GM12875 (cell line): ENCODE data around the gene TFDP2.

Source experiments
- H3K4me3 ChIP-seq: one replicate; pipeline ENCODE4 v1.5.1; 2011; ENCODE audit warnings: low read depth, low read length, control low read depth
- TF ChIP-seq, protein P1 (sequence below): IDR thresholded peaks from 2 replicates; pipeline ENCODE4 v1.5.1; 2011; ENCODE audit warnings: low read depth, mild to moderate bottlenecking, control low read depth, inconsistent platforms, low read length, moderate library complexity, borderline replicate concordance; ENCODE audit not compliant: insufficient read depth

TFDP2 gene

GRCh38 chr3:141940194-141940776, 209.1 kb downstream of the TFDP2 start:
- H3K4me3 ChIP-seq: no peak overlapping the region
- TF ChIP-seq, protein P1, sequence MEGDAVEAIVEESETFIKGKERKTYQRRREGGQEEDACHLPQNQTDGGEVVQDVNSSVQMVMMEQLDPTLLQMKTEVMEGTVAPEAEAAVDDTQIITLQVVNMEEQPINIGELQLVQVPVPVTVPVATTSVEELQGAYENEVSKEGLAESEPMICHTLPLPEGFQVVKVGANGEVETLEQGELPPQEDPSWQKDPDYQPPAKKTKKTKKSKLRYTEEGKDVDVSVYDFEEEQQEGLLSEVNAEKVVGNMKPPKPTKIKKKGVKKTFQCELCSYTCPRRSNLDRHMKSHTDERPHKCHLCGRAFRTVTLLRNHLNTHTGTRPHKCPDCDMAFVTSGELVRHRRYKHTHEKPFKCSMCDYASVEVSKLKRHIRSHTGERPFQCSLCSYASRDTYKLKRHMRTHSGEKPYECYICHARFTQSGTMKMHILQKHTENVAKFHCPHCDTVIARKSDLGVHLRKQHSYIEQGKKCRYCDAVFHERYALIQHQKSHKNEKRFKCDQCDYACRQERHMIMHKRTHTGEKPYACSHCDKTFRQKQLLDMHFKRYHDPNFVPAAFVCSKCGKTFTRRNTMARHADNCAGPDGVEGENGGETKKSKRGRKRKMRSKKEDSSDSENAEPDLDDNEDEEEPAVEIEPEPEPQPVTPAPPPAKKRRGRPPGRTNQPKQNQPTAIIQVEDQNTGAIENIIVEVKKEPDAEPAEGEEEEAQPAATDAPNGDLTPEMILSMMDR: no peak

- TF ChIP-seq, protein P1: no peak
- H3K4me3 ChIP-seq: no peak overlapping the region
These were observed 209.6 kb downstream of the TFDP2 start for GRCh38 chr3:141939759-141940158.

GRCh38 chr3:141938011-141938500, 211.3 kb downstream of the TFDP2 start:
- TF ChIP-seq, protein P1: no peak
- no peak overlapping the region for H3K4me3 ChIP-seq

GRCh38 chr3:141934354-141934753, 215.0 kb downstream of the TFDP2 start:
- no peak overlapping the region for H3K4me3 ChIP-seq
- TF ChIP-seq, protein P1: no peak

- H3K4me3 ChIP-seq: no peak overlapping the region
- TF ChIP-seq, protein P1: no peak
These were observed 215.7 kb downstream of the TFDP2 start for GRCh38 chr3:141933421-141934300.

- TF ChIP-seq, protein P1: no peak
- no peak overlapping the region for H3K4me3 ChIP-seq
These were observed 218.5 kb downstream of the TFDP2 start for GRCh38 chr3:141930801-141931200.
